Naive thymus-derived CD4-positive, alpha-beta T cell (primary cell): ENCODE data around the gene RAD51B. TPM values are rescaled to one million over a fixed set of nuclear protein-coding genes. Genes with fewer than 3 reads are reported as not detected.

Experiments
- ATAC-seq: fragments of 150-1000 bp; cut with Tn5 transposase; 2 replicates; pipeline ENCODE4 v1.10.0; 2021; ENCODE audit warnings: mild to moderate bottlenecking, moderate library complexity
- CTCF ChIA-PET: fragments of 350-600 bp; sonication (Branson Sonifier 250); formaldehyde crosslinking; loops from one replicate; lab custom pipeline; 2021; ENCODE audit warnings: antibody characterized with exemption; lab: Charles Lee
- POLR2A ChIA-PET: fragments of 350-600 bp; sonication (Branson Sonifier 250); formaldehyde crosslinking; loops from one replicate; lab custom pipeline; 2021; ENCODE audit warnings: antibody characterized with exemption, inconsistent platforms; lab: Charles Lee
- DNase-seq, 9 donors: peaks; one replicate each; pipeline versions ENCODE4 v3.0.0 to v3.0.0-alpha.2; 2020 to 2022; ENCODE audit warnings: mixed read lengths in 1 of 9
- H3K27ac ChIP-seq: one replicate; pipeline ENCODE4 v1.7.0; 2013; ENCODE audit warnings: mild to moderate bottlenecking, low read depth, low read length, moderate library complexity
- H3K27me3 ChIP-seq, 2 donors: one replicate each; pipeline ENCODE4 v1.7.0; 2013; ENCODE audit warnings: low read length in 2 of 2, mild to moderate bottlenecking in 2 of 2, moderate library complexity in 2 of 2; ENCODE audit not compliant: control insufficient read depth in 2 of 2, insufficient read depth in 2 of 2
- H3K36me3 ChIP-seq, 3 experiments: 1 replicate in 2 of 3; 2 replicates in 1 of 3; pipeline ENCODE4 v1.7.0; 2013; ENCODE audit warnings: low read length in 3 of 3, mild to moderate bottlenecking in 3 of 3, moderate library complexity in 1 of 3; ENCODE audit not compliant: insufficient read depth in 3 of 3, control insufficient read depth in 2 of 3
- H3K4me1 ChIP-seq, 2 donors: one replicate each; pipeline ENCODE4 v1.7.0; 2013; ENCODE audit warnings: low read length in 2 of 2, mild to moderate bottlenecking in 2 of 2, moderate library complexity in 1 of 2; ENCODE audit not compliant: control insufficient read depth in 2 of 2, insufficient read depth in 2 of 2
- H3K4me3 ChIP-seq: 2 replicates; pipeline ENCODE4 v1.7.0; 2013; ENCODE audit warnings: mild to moderate bottlenecking, low read length
- H3K9me3 ChIP-seq, 3 experiments: 1 replicate in 2 of 3; 2 replicates in 1 of 3; pipeline ENCODE4 v1.7.0; 2013; ENCODE audit warnings: low read length in 3 of 3; ENCODE audit not compliant: control insufficient read depth in 2 of 3
- H3K27ac Mint-ChIP-seq, 9 donors: one replicate each; pipeline ENCODE4 v1.8.0; 2020 to 2022; ENCODE audit warnings: mixed read lengths in 9 of 9, mild to moderate bottlenecking in 8 of 9, moderate library complexity in 5 of 9, inconsistent platforms in 2 of 9
- H3K27me3 Mint-ChIP-seq, 5 donors: one replicate each; pipeline ENCODE4 v1.8.0; 2021 to 2022; ENCODE audit warnings: mixed read lengths in 5 of 5, mild to moderate bottlenecking in 1 of 5
- H3K36me3 Mint-ChIP-seq, 5 donors: one replicate each; pipeline ENCODE4 v1.8.0; 2020 to 2022; ENCODE audit warnings: mixed read lengths in 5 of 5, mild to moderate bottlenecking in 3 of 5, inconsistent platforms in 1 of 5
- H3K4me1 Mint-ChIP-seq, 7 donors: one replicate each; pipeline ENCODE4 v1.8.0; 2020 to 2022; ENCODE audit warnings: mixed read lengths in 7 of 7, mild to moderate bottlenecking in 3 of 7, inconsistent platforms in 1 of 7
- H3K4me3 Mint-ChIP-seq, 10 donors: one replicate each; pipeline ENCODE4 v1.8.0; 2020 to 2022; ENCODE audit warnings: mild to moderate bottlenecking in 10 of 10, mixed read lengths in 10 of 10, moderate library complexity in 6 of 10, inconsistent platforms in 2 of 10
- H3K9me3 Mint-ChIP-seq, 11 donors: one replicate each; pipeline ENCODE4 v1.8.0; 2020 to 2022; ENCODE audit warnings: mixed read lengths in 11 of 11, mild to moderate bottlenecking in 4 of 11, inconsistent platforms in 1 of 11, moderate library complexity in 1 of 11
- intact Hi-C, 2 donors: fragments of 100-400 bp; cut with micrococcal nuclease; formaldehyde crosslinking; loops; one replicate each; pipeline ENCODE4 v1.15.1; 2023
- polyA plus RNA-seq, 2 donors: library from polyadenylated mRNA; unstranded; fragments of 300-500 nt; fragmentation: Illumina TruSeq; gene quantifications; one replicate each; pipeline ENCODE4 v1.2.3, GENCODE V29; 2021
- total RNA-seq, 6 experiments: library from RNA in 5 of 6; stranded (reverse) in 5 of 6; gene quantifications; 1 replicate in 5 of 6; 2 replicates in 1 of 6; pipeline ENCODE4 v1.2.3 and lab custom pipeline; 2021 to 2026

Gene RAD51B
- total and polyA plus RNA-seq, 7 experiments from 2014 or later, result 15.0 to 42.2 (median 28.8) TPM

DNA sequence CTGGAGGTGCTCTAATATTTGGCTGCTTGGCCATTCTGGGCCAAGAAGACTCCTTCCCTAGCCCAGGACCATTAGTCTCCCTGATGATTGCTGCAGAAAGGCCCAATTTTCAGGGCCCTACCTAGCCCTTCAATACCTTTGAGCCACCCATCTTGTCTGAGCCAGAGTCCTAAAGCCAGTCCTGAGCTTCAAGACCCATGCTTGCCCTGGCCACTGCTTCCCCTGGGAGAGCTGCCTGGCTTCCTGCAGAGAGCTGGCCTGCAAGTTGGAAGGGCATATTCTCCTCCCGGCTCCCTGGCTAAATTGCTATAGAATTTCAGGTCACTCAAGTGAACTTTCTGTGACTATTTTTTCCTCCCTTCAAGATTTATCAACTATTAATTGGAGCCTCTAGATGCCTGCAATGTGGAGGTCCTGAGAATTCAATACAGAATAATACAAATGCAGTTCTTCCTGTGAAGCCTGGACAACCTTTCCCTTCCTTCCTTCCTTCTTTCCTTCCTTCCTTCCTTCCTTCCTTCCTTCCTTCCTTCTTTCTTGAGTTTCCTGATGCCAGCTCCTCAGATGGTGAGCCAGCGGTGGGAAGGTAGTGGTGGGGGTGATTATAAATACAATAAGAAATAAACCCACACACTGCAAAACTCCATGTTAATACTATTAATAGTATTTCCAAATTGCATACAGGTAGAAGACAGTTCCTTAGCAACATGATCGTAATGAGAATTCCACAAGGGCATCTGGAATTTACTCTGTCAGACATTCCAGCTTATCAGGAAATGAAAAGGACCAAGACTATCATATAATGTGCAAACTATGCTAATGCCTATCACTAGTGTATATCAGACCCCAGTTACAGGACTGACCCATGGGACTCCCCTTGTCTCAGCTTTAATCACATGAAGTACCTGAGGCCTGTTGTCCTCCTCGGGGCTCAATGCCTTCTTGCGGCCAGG lies 865.2 kb downstream of the RAD51B start:
- Histone ChIP-seq H3K36me3 (no peaks in the 10 kb centered on the region), H3K9me3 (no peaks in the 10 kb centered on the region), H3K4me3 (no peak overlapping the region), H3K27me3 (no peaks in the 10 kb centered on the region), H3K27ac (peak overlapping the region; percentile 25), H3K4me1 (peaks cover 44 to 53% of the 10 kb centered on the region in 2 donors)
- Mint-ChIP-seq H3K9me3 (no peaks in the 10 kb centered on the region), H3K27me3 (no peaks in the 10 kb centered on the region), H3K4me3 (peak overlapping the region; percentile 39 to 74 (median 52)), H3K27ac (peak overlapping the region; percentile 74 to 97 (median 91)), H3K36me3 (peaks cover 0 to 4% (median 0%) of the 10 kb centered on the region in 5 donors), H3K4me1 (peaks cover 55 to 77% (median 59%) of the 10 kb centered on the region in 7 donors)
- ChIA-PET CTCF (interaction anchor here (0.6 to 1.7 kb wide), 4 partner anchors 87 to 178 kb away, joined by 3 to 6 read pairs (median 4); no protein-coding TSS in a partner anchor), POLR2A (interaction anchor here (0.6 to 4.7 kb wide), 19 partner anchors 9 to 436 kb away, joined by 3 to 36 read pairs (median 5); partner anchors contain the start of gene ZFP36L1)
- DNase-seq, result no peak
- ATAC-seq, result no peak
- intact Hi-C loops, result loop anchor here (1.0 to 10.0 kb wide), 8 partner anchors 60 to 440 kb away; no protein-coding TSS in a partner anchor

DNA sequence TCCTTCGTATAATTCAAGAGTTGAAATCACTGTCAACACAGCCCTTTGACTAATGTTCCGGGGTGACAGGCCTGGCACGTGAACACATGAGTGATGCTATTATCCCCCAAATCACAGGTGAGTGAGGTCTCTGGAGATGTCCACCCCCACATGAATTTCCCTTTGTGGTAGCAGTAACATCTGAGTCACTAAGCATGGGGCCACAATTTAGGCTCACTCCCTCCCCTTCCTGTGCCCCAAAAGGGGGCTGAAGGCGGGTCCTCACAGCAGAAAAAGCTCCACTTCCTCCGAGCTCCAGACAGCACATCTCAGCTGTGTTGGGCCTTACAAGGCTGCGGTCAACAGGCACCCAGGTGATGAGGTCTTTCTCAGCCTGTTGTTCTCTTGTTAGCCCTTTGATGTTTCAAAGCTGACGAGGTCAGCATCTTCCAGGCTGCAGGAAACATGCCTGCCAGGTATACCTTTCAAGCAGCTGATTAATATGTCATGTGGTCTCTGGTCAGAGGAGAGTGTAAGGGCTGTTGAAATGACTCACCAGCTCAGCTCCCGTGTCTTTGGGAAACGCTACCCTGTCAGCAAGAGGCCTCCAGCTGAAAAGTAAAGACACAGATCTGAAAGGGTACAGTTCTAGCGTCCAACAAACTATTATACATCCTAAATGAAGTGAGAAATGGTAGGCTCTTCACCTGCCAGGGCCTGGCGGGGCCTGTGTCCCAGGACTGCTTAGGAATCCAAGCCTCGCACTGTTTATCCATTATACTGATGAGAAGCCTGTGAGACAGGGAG lies 866.0 kb downstream of the RAD51B start:
- Mint-ChIP-seq H3K36me3 (peaks cover 0 to 4% (median 0%) of the 10 kb centered on the region in 5 donors), H3K4me3 (peak overlapping the region; percentile 3 to 74 (median 48)), H3K27ac (peak overlapping the region; percentile 74 to 97 (median 91)), H3K27me3 (no peaks in the 10 kb centered on the region), H3K4me1 (peaks cover 52 to 74% (median 59%) of the 10 kb centered on the region in 7 donors), H3K9me3 (no peaks in the 10 kb centered on the region)
- ChIA-PET POLR2A (interaction anchor here (0.6 to 4.7 kb wide), 15 partner anchors 8 to 437 kb away, joined by 3 to 36 read pairs (median 5); partner anchors contain the start of gene ZFP36L1), CTCF (interaction anchor here (0.6 to 1.0 kb wide), 5 partner anchors 96 to 251 kb away, joined by 3 to 6 read pairs (median 3); no protein-coding TSS in a partner anchor)
- Histone ChIP-seq H3K4me1 (peaks cover 44 to 53% of the 10 kb centered on the region in 2 donors), H3K36me3 (no peaks in the 10 kb centered on the region), H3K27ac (peak overlapping the region; percentile 25), H3K4me3 (no peak overlapping the region), H3K9me3 (no peaks in the 10 kb centered on the region), H3K27me3 (no peaks in the 10 kb centered on the region)
- DNase-seq (peak; percentile 31 to 74 (median 64)), ATAC-seq (peak; percentile 91)
- intact Hi-C loops, result loop anchor here (1.0 to 10.0 kb wide), 8 partner anchors 61 to 441 kb away; no protein-coding TSS in a partner anchor

GRCh38 chr14:68686205-68686465 lies 866.6 kb downstream of the RAD51B start:
- Mint-ChIP-seq H3K27ac (peak overlapping the region; percentile 74 to 97 (median 91)), H3K9me3 (no peaks in the 10 kb centered on the region), H3K4me1 (peaks cover 47 to 69% (median 57%) of the 10 kb centered on the region in 7 donors), H3K36me3 (peaks cover 0 to 3% (median 0%) of the 10 kb centered on the region in 5 donors), H3K4me3 (peak overlapping the region in 4 of 10 donors; percentile 28 to 74 (median 46)), H3K27me3 (no peaks in the 10 kb centered on the region)
- CTCF ChIA-PET, result interaction anchor here (1.0 kb wide), 2 partner anchors 104 to 133 kb away, joined by 3 to 6 read pairs; no protein-coding TSS in a partner anchor
- Histone ChIP-seq H3K27me3 (no peaks in the 10 kb centered on the region), H3K27ac (peak overlapping the region; percentile 25), H3K4me1 (peaks cover 44 to 51% of the 10 kb centered on the region in 2 donors), H3K4me3 (no peak overlapping the region), H3K36me3 (no peaks in the 10 kb centered on the region), H3K9me3 (no peaks in the 10 kb centered on the region)
- ATAC-seq (no peak), DNase-seq (no peak)
- intact Hi-C loops, result loop anchor here (5.0 to 10.0 kb wide), 4 partner anchors 61 to 441 kb away; no protein-coding TSS in a partner anchor
- POLR2A ChIA-PET, result interaction anchor here (0.9 to 4.7 kb wide), 9 partner anchors 47 to 437 kb away, joined by 4 to 36 read pairs (median 7); partner anchors contain the start of gene ZFP36L1

GRCh38 chr14:68686724-68687123 lies 867.1 kb downstream of the RAD51B start:
- H3K27me3 ChIP-seq, result no peaks in the 10 kb centered on the region
- DNase-seq (no peak), ATAC-seq (no peak)
- no peak overlapping the region for H3K4me3 ChIP-seq
- H3K4me1 ChIP-seq, result peaks cover 44 to 45% of the 10 kb centered on the region in 2 donors
- Mint-ChIP-seq H3K9me3 (no peaks in the 10 kb centered on the region), H3K27ac (peak overlapping the region; percentile 34 to 97 (median 89)), H3K27me3 (no peaks in the 10 kb centered on the region), H3K4me1 (peaks cover 41 to 63% (median 51%) of the 10 kb centered on the region in 7 donors), H3K36me3 (no peaks in the 10 kb centered on the region), H3K4me3 (no peak overlapping the region)
- ChIA-PET POLR2A (interaction anchor here (1.9 to 4.7 kb wide), 3 partner anchors 94 to 179 kb away, joined by 10 to 35 read pairs (median 14); no protein-coding TSS in a partner anchor), CTCF (no interaction called here)
- H3K36me3 ChIP-seq, result no peaks in the 10 kb centered on the region
- intact Hi-C loops, result loop anchor here (5.0 to 10.0 kb wide), 4 partner anchors 62 to 442 kb away; no protein-coding TSS in a partner anchor
- no peak overlapping the region for H3K27ac ChIP-seq
- H3K9me3 ChIP-seq, result no peaks in the 10 kb centered on the region

- Histone ChIP-seq H3K27me3 (no peaks in the 10 kb centered on the region), H3K4me1 (peaks cover 35% of the 10 kb centered on the region in 2 donors), H3K27ac (no peak overlapping the region), H3K4me3 (no peak overlapping the region), H3K36me3 (no peaks in the 10 kb centered on the region), H3K9me3 (no peaks in the 10 kb centered on the region)
- DNase-seq (no peak), ATAC-seq (no peak)
- Mint-ChIP-seq H3K36me3 (no peaks in the 10 kb centered on the region), H3K9me3 (no peaks in the 10 kb centered on the region), H3K4me3 (no peak overlapping the region), H3K27ac (peak overlapping the region in 6 of 9 donors; percentile 20 to 97 (median 68)), H3K4me1 (peaks cover 32 to 56% (median 45%) of the 10 kb centered on the region in 7 donors), H3K27me3 (no peaks in the 10 kb centered on the region)
- ChIA-PET POLR2A (interaction anchor here (0.7 to 1.5 kb wide), 2 partner anchors 103 to 105 kb away, joined by 3 read pairs; partner anchors contain the start of gene ZFP36L1), CTCF (no interaction called here)
- intact Hi-C loops, result loop anchor here (5.0 to 10.0 kb wide), 4 partner anchors 63 to 443 kb away; no protein-coding TSS in a partner anchor
Measured at GRCh38 chr14:68687746-68688145, 868.2 kb downstream of the RAD51B start.
